ENCODE data around the gene CD38.
A peak's percentile ranks its signal among the peaks of the same experiment; 100 is the strongest.

The CD38 gene

DNA sequence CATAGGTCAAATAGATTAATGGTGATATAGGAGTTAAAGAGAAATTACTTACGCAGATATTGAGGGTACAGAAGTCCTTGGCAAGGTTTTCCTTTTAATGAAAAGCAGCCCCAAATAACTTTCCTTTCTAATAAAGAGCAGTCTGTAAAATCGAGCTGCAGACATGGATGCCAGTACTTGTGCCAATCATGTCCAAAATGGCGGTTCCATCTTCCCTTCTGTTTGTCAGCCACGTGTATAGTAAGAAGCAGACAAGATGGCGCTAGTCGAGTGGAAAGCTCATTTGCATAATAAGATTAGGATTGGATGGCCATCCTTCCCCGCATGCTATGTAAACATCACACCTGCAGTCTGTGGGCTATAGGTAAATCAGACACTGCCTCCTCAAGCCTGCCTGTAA, 92.0 kb downstream of the CD38 start:
- DNase-seq (ENCODE audit: insufficient read length, low spot score), result no peak
- TF ChIP-seq TAF1 (IDR thresholded peaks at IDR 0.05; ENCODE audit: low read depth, low read length) (no peak), PAX5 (IDR thresholded peaks at IDR 0.05; ENCODE audit: insufficient read depth, low read length, severe bottlenecking) (no peak), SPI1 (IDR thresholded peaks at IDR 0.05; ENCODE audit: low read depth, low read length) (no peak), POLR2A (IDR thresholded peaks at IDR 0.05; ENCODE audit: low read depth, low read length) (no peak), POLR2AphosphoS5 (IDR thresholded peaks at IDR 0.05; ENCODE audit: low read depth, low read length) (no peak), POU2F2 (IDR thresholded peaks at IDR 0.05; ENCODE audit: low read depth, low read length) (no peak)
- no peak for FAIRE-seq

- no peak for TF ChIP-seq POU2F2 (IDR thresholded peaks at IDR 0.05; ENCODE audit: low read depth, low read length)
- TF ChIP-seq SPI1 (IDR thresholded peaks at IDR 0.05; ENCODE audit: low read depth, low read length), result no peak
- TF ChIP-seq PAX5 (IDR thresholded peaks at IDR 0.05; ENCODE audit: insufficient read depth, low read length, severe bottlenecking), result no peak
- no peak for TF ChIP-seq TAF1 (IDR thresholded peaks at IDR 0.05; ENCODE audit: low read depth, low read length)
- DNase-seq (ENCODE audit: insufficient read length, low spot score) (no peak), FAIRE-seq (no peak)
Observed at GRCh38 chr4:15870921-15871664, 93.0 kb downstream of the CD38 start.

DNA sequence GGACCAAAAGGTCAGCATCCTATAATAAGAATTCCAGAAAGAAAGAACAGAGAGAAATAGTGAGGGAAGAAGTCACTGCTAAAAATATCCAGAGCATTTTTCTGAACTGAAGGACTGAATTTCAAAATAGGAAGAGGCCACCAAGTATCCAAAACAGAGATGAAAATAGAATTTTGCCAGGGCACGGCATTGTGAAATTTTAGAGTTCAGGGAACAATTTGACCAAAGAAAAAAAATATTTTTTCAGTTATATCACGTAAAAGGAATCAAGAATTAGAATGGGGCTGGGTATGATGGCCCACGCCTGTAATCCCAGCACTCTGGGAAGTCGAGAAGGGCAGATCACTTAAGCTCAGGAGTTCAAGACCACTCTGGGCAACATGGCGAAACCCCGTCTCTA, 95.0 kb downstream of the CD38 start:
- FAIRE-seq (no peak), DNase-seq (ENCODE audit: insufficient read length, low spot score) (no peak)
- TF ChIP-seq PAX5 (IDR thresholded peaks at IDR 0.05; ENCODE audit: insufficient read depth, low read length, severe bottlenecking) (no peak), POLR2A (IDR thresholded peaks at IDR 0.05; ENCODE audit: low read depth, low read length) (no peak), TAF1 (IDR thresholded peaks at IDR 0.05; ENCODE audit: low read depth, low read length) (no peak)

DNA sequence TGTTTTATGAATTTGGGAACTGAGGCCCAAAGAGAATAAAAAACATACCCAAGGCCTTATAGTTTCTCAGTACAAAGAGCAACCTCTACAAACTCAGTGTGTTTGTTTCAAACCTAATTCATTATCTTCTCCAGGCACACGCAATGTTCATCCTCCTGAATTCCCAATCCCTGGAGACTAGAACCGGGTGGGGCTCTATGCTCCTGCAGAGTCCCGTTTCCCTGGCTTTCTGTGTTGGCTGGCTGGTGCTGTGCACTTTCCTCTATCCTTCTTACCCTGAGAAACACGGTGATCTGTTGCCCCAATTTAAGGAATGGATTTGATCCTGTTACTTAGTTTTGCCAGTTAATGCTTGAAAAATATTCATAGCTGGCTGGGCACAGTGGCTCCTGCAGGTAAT, 96.5 kb downstream of the CD38 start:
- DNase-seq (ENCODE audit: insufficient read length, low spot score) (no peak), FAIRE-seq (no peak)
- TF ChIP-seq TAF1 (IDR thresholded peaks at IDR 0.05; ENCODE audit: low read depth, low read length) (no peak), PAX5 (IDR thresholded peaks at IDR 0.05; ENCODE audit: insufficient read depth, low read length, severe bottlenecking) (no peak), SPI1 (IDR thresholded peaks at IDR 0.05; ENCODE audit: low read depth, low read length) (no peak), POLR2A (IDR thresholded peaks at IDR 0.05; ENCODE audit: low read depth, low read length) (no peak), POLR2AphosphoS5 (IDR thresholded peaks at IDR 0.05; ENCODE audit: low read depth, low read length) (no peak), POU2F2 (IDR thresholded peaks at IDR 0.05; ENCODE audit: low read depth, low read length) (no peak)

GRCh38 chr4:15875663-15876460, 97.7 kb downstream of the CD38 start:
- FAIRE-seq (no peak), DNase-seq (ENCODE audit: insufficient read length, low spot score) (no peak)
- no peak for TF ChIP-seq POLR2AphosphoS5 (IDR thresholded peaks at IDR 0.05; ENCODE audit: low read depth, low read length)
- TF ChIP-seq POLR2A (IDR thresholded peaks at IDR 0.05; ENCODE audit: low read depth, low read length), result no peak
- no peak for TF ChIP-seq POU2F2 (IDR thresholded peaks at IDR 0.05; ENCODE audit: low read depth, low read length)
- no peak for TF ChIP-seq PAX5 (IDR thresholded peaks at IDR 0.05; ENCODE audit: insufficient read depth, low read length, severe bottlenecking)
- no peak for TF ChIP-seq TAF1 (IDR thresholded peaks at IDR 0.05; ENCODE audit: low read depth, low read length)
- TF ChIP-seq SPI1 (IDR thresholded peaks at IDR 0.05; ENCODE audit: low read depth, low read length), result no peak

- FAIRE-seq, result no peak
- TF ChIP-seq PAX5 (IDR thresholded peaks at IDR 0.05; ENCODE audit: insufficient read depth, low read length, severe bottlenecking), result no peak
- no peak for TF ChIP-seq POLR2AphosphoS5 (IDR thresholded peaks at IDR 0.05; ENCODE audit: low read depth, low read length)
- no peak for TF ChIP-seq POU2F2 (IDR thresholded peaks at IDR 0.05; ENCODE audit: low read depth, low read length)
- no peak for TF ChIP-seq SPI1 (IDR thresholded peaks at IDR 0.05; ENCODE audit: low read depth, low read length)
- TF ChIP-seq POLR2A (IDR thresholded peaks at IDR 0.05; ENCODE audit: low read depth, low read length), result no peak
- no peak for TF ChIP-seq TAF1 (IDR thresholded peaks at IDR 0.05; ENCODE audit: low read depth, low read length)
- no peak for DNase-seq (ENCODE audit: insufficient read length, low spot score)
Observed at GRCh38 chr4:15878011-15878410, 99.9 kb downstream of the CD38 start.

DNA sequence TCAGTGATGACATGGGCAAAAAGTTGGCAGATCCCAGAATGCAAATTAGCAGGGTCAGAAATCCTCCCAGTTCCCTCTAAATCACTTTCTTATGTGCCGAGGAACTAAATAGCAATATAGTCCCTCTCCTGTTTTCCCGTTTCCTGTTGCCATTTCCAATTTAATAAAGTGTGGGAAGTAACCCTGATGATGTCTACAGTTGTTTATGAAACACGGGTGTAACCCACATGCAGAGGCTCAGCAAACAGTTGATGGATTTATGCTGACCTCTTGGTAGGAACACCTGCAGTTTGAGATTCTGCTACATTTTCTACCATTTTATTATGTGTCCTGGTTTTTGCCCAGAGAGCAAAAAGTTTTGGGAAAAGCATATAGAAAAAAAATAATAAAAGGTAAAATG, 103.7 kb downstream of the CD38 start:
- no peak for DNase-seq (ENCODE audit: insufficient read length, low spot score)
- FAIRE-seq, result no peak
- no peak for TF ChIP-seq SPI1 (IDR thresholded peaks at IDR 0.05; ENCODE audit: low read depth, low read length)
- no peak for TF ChIP-seq PAX5 (IDR thresholded peaks at IDR 0.05; ENCODE audit: insufficient read depth, low read length, severe bottlenecking)
- no peak for TF ChIP-seq POU2F2 (IDR thresholded peaks at IDR 0.05; ENCODE audit: low read depth, low read length)
- no peak for TF ChIP-seq POLR2AphosphoS5 (IDR thresholded peaks at IDR 0.05; ENCODE audit: low read depth, low read length)
- no peak for TF ChIP-seq POLR2A (IDR thresholded peaks at IDR 0.05; ENCODE audit: low read depth, low read length)
- TF ChIP-seq TAF1 (IDR thresholded peaks at IDR 0.05; ENCODE audit: low read depth, low read length), result no peak

- TF ChIP-seq SPI1 (IDR thresholded peaks at IDR 0.05; ENCODE audit: low read depth, low read length) (no peak), PAX5 (IDR thresholded peaks at IDR 0.05; ENCODE audit: insufficient read depth, low read length, severe bottlenecking) (no peak), POLR2A (IDR thresholded peaks at IDR 0.05; ENCODE audit: low read depth, low read length) (no peak), TAF1 (IDR thresholded peaks at IDR 0.05; ENCODE audit: low read depth, low read length) (no peak), POLR2AphosphoS5 (IDR thresholded peaks at IDR 0.05; ENCODE audit: low read depth, low read length) (no peak), POU2F2 (IDR thresholded peaks at IDR 0.05; ENCODE audit: low read depth, low read length) (no peak)
- FAIRE-seq (peak; percentile 87), DNase-seq (ENCODE audit: insufficient read length, low spot score) (peak; percentile 27)
Observed at GRCh38 chr4:15882675-15883086, 104.6 kb downstream of the CD38 start.

DNA sequence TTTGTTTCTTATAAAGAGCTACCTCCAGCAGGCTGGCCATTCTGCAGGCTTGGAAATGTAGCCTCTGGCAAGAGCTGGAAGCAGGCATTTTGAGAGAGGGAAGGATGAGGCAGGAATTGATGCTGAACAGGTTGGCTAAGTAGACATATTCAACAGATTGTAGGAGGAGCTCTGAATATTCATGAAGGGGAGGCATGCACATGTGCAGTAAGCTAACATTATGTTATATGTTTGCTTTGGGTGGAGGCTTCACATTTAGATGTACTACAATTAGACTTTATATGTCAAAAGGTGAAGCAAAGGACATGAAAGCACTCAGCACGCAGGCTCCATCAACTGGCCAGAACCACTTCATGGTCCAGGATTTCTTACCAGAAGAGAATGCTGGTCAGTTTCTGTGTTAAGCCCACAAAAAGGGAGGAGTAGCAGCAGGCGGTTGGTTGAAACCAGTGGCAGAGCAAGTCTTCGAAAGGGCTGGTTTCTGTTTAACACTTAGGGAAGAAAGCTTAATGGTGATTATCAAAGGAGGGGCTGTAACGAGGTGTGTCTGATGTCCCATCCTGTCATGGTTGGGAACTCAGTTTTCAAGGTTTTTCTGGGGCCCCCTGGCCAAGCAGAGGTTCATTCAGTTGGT, 105.6 kb downstream of the CD38 start:
- DNase-seq (ENCODE audit: insufficient read length, low spot score) (no peak), FAIRE-seq (no peak)
- TF ChIP-seq PAX5 (IDR thresholded peaks at IDR 0.05; ENCODE audit: insufficient read depth, low read length, severe bottlenecking), result no peak
- TF ChIP-seq POLR2A (IDR thresholded peaks at IDR 0.05; ENCODE audit: low read depth, low read length), result no peak
- TF ChIP-seq POU2F2 (IDR thresholded peaks at IDR 0.05; ENCODE audit: low read depth, low read length), result no peak

Data from GM12891 (cell line).